Vagina (tissue), 2 donors: ENCODE results near the gene UBE2E3. TPM values are rescaled to one million over a fixed set of nuclear protein-coding genes. Genes with fewer than 3 reads are reported as not detected.

Experiments used
- DNase-seq, 2 donors: peaks; one replicate each; pipeline ENCODE4 v3.0.0-alpha.2; 2017; ENCODE audit errors: extremely low spot score in 2 of 2
- H3K27ac ChIP-seq: fragments of 200-600 bp; sonication (generic); one replicate; pipeline ENCODE4 v1.5.1; 2019
- H3K27me3 ChIP-seq: fragments of 200-600 bp; sonication (generic); one replicate; pipeline ENCODE4 v1.5.1; 2019
- H3K36me3 ChIP-seq, 2 donors: fragments of 200-600 bp; sonication (generic); one replicate each; pipeline ENCODE4 v1.5.1; 2017 to 2019
- H3K4me1 ChIP-seq: fragments of 200-600 bp; sonication (generic); one replicate; pipeline ENCODE4 v1.5.1; 2019
- H3K4me3 ChIP-seq, 2 donors: fragments of 200-600 bp; sonication (generic); 1 replicate in 1 of 2; 2 replicates in 1 of 2; pipeline ENCODE4 v1.5.1; 2016 to 2019
- H3K9me3 ChIP-seq: fragments of 200-600 bp; sonication (generic); one replicate; pipeline ENCODE4 v1.5.1; 2019
- POLR2A ChIP-seq, 2 donors: fragments of 450-650 bp; IDR thresholded peaks; one replicate each; pipeline ENCODE4 v1.6.1; 2017; ENCODE audit warnings: antibody characterized with exemption in 2 of 2, mild to moderate bottlenecking in 2 of 2, moderate library complexity in 2 of 2
- POLR2AphosphoS5 ChIP-seq, 2 donors: sonication (generic); formaldehyde crosslinking; IDR thresholded peaks; one replicate each; pipeline ENCODE4 v1.9.0; 2017; ENCODE audit warnings: antibody characterized with exemption in 2 of 2, mild to moderate bottlenecking in 2 of 2, low read depth in 1 of 2; ENCODE audit not compliant: insufficient read depth in 1 of 2
- intact Hi-C: fragments of 100-400 bp; cut with DNase I; formaldehyde crosslinking; loops from one replicate; pipeline ENCODE4 v1.15.1; 2023
- total RNA-seq: library from RNA; depleted of rRNA; stranded (reverse); fragments of >200 nt; gene quantifications from one replicate; pipeline ENCODE4 v1.2.3, GENCODE V29; 2016
- TF ChIP-seq, protein P1 (sequence below), 3 experiments: fragments of 450-650 bp in 2 of 3; fragments of 200-600 bp in 1 of 3; sonication (generic) in 1 of 3; IDR thresholded peaks; one replicate each; pipeline ENCODE4 v1.5.1; 2017 to 2019; ENCODE audit warnings: antibody characterized with exemption in 3 of 3, mild to moderate bottlenecking in 2 of 3, moderate library complexity in 2 of 3

UBE2E3 gene
- total RNA-seq, 1 donor from 2014 or later: 59.9 TPM

DNA sequence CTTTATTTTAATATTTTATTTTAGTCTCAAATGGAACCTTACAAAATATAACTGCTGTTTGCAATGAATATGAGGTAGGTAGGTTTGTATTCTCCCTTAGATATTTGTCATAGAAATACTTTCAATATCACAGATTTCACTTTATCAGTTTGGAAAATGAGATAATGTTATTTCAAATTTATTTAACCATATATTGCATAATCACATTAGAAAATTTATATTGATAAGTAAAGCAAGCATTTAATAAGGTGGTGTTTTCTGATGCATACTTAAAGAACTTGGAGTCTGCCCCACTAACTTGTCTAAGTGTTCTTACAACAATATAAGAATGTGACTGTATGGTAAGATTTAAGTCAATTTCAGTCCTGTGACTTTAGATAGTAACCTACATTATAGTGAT lies 85.1 kb downstream of the UBE2E3 start:
- Histone ChIP-seq H3K4me3 (no peak overlapping the region), H3K27me3 (no peaks in the 10 kb centered on the region), H3K36me3 (no peaks in the 10 kb centered on the region), H3K27ac (no peak overlapping the region), H3K4me1 (no peaks in the 10 kb centered on the region), H3K9me3 (no peaks in the 10 kb centered on the region)
- intact Hi-C loops: no loop called here
- DNase-seq: no peak
- TF ChIP-seq POLR2AphosphoS5 (IDR thresholded peaks at IDR 0.05; ENCODE audit: insufficient read depth in 1 of 2, low read depth in 1 of 2): no peak
- TF ChIP-seq POLR2A (IDR thresholded peaks at IDR 0.05): no peak
- TF ChIP-seq, protein P1, sequence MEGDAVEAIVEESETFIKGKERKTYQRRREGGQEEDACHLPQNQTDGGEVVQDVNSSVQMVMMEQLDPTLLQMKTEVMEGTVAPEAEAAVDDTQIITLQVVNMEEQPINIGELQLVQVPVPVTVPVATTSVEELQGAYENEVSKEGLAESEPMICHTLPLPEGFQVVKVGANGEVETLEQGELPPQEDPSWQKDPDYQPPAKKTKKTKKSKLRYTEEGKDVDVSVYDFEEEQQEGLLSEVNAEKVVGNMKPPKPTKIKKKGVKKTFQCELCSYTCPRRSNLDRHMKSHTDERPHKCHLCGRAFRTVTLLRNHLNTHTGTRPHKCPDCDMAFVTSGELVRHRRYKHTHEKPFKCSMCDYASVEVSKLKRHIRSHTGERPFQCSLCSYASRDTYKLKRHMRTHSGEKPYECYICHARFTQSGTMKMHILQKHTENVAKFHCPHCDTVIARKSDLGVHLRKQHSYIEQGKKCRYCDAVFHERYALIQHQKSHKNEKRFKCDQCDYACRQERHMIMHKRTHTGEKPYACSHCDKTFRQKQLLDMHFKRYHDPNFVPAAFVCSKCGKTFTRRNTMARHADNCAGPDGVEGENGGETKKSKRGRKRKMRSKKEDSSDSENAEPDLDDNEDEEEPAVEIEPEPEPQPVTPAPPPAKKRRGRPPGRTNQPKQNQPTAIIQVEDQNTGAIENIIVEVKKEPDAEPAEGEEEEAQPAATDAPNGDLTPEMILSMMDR (IDR thresholded peaks at IDR 0.05): no peak

DNA sequence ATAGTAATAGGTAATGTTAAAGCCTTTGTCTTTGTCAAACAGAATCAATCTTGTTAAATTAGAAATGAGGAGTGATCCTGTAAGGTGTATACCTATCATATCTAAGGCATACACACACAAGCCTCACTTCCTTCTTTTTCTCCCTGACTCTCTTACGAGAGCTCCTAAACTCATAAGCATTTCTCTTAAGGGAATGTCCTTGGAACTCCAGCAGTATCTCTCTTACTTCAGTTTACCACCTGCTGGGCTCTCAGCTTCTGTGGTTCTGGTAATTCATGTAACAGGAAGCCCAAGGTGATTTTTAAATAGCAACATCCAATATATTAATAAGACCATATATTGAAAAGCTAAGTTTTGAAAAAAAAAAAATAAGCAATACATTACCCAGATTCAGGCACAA lies 85.9 kb downstream of the UBE2E3 start:
- no peak for DNase-seq
- Histone ChIP-seq H3K4me3 (no peak overlapping the region), H3K9me3 (no peaks in the 10 kb centered on the region), H3K4me1 (no peaks in the 10 kb centered on the region), H3K36me3 (no peaks in the 10 kb centered on the region), H3K27ac (no peak overlapping the region), H3K27me3 (no peaks in the 10 kb centered on the region)
- TF ChIP-seq POLR2AphosphoS5 (IDR thresholded peaks at IDR 0.05; ENCODE audit: insufficient read depth in 1 of 2, low read depth in 1 of 2): no peak
- no peak for TF ChIP-seq POLR2A (IDR thresholded peaks at IDR 0.05)
- TF ChIP-seq, protein P1 (IDR thresholded peaks at IDR 0.05): no peak
- intact Hi-C loops: no loop called here

DNA sequence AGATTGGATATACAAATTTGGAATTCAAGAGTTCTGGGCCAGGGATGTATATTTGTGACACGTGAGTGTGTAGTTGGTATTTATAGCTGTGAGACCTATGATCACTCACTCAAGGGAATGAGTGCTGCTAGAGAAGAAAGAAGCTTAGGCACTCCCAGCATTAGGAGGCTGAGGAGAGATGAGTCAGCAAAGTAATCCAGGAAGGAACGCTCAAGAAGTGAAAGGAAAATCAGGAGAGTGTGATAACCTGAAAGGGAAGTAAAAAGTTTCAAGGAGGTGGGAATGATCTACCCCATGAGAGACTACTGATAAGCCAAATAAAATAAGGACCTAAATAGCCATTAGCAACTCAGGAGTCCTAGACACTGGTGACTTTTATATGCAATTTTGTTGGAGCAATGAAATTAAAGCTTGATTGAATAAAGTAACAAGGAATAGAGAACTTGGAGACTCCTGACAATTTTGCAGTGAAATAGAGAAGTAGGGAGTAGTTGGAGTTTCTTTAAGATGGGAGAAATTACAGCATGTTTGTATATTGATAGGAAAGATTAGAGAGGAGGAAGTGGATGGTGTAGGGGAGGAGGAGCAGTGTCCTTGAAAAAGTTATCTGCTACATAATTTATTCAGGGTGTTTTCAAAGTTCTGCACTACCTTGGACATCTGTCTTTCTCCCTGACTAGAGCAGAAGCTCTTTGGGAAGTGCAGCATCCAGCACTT lies 89.9 kb downstream of the UBE2E3 start:
- no peaks in the 10 kb centered on the region for H3K4me1 ChIP-seq
- H3K9me3 ChIP-seq: no peaks in the 10 kb centered on the region
- no peaks in the 10 kb centered on the region for H3K36me3 ChIP-seq
- DNase-seq: no peak
- intact Hi-C loops: no loop called here
- no peak overlapping the region for H3K4me3 ChIP-seq
- H3K27ac ChIP-seq: no peak overlapping the region
- no peak for TF ChIP-seq POLR2AphosphoS5 (IDR thresholded peaks at IDR 0.05; ENCODE audit: insufficient read depth in 1 of 2, low read depth in 1 of 2)
- TF ChIP-seq, protein P1 (IDR thresholded peaks at IDR 0.05): no peak
- no peak for TF ChIP-seq POLR2A (IDR thresholded peaks at IDR 0.05)
- no peaks in the 10 kb centered on the region for H3K27me3 ChIP-seq

DNA sequence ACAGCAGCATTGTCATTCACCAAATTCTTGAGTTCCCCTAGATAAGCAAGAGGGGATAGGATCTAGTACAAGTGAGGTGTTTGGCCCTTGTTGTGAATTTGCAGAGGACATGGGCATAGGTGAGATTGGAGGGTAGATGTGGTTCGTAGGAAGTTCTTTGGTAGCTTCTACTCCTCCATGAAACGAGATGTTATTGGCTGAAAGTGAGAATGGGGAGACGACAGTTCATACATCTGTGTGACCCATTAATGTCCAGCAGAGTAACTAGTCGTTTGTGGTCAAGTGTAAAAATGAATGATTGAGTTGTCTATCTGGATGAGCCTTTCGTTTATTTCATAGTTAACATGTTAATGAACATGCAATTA lies 90.4 kb downstream of the UBE2E3 start:
- H3K36me3 ChIP-seq: no peaks in the 10 kb centered on the region
- H3K4me3 ChIP-seq: no peak overlapping the region
- no peak for DNase-seq
- intact Hi-C loops: no loop called here
- TF ChIP-seq, protein P1 (IDR thresholded peaks at IDR 0.05): no peak
- TF ChIP-seq POLR2AphosphoS5 (IDR thresholded peaks at IDR 0.05; ENCODE audit: insufficient read depth in 1 of 2, low read depth in 1 of 2): no peak
- TF ChIP-seq POLR2A (IDR thresholded peaks at IDR 0.05): no peak
- no peak overlapping the region for H3K27ac ChIP-seq
- no peaks in the 10 kb centered on the region for H3K4me1 ChIP-seq
- no peaks in the 10 kb centered on the region for H3K9me3 ChIP-seq
- no peaks in the 10 kb centered on the region for H3K27me3 ChIP-seq

DNA sequence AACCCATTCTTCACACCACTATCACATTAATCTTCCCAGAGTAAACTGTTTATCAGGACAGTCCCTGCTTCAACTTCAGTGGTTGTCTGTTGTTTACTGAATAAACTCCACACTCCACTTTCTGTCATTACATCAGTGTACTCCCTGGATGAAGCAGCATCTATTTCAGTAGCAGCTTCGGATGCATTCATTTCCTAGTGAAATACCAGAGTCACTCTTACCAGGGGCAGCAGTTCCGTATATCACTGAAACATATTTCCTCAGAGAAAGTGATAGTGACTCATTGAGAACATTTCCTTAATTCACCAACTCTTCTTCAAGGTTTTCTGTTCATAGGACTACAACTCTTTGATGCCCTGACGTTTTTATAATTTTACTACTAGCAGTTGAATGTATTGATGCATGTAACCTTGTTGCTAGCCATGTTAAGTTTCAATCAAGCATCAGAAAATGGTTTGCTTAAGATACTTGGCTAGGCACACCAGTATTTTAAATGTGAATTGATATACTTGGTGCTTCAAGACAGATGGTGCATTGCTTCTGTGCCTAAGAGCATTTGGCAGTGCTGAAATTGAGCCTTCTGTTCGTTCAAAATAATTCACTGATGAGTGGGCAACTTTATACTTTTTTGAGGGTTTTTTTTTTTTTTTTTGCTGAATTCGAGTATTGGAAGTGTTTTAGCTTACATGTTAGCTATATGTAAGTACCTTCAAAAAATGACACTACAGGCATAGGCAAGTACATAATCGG lies 92.3 kb downstream of the UBE2E3 start:
- Histone ChIP-seq H3K27me3 (no peaks in the 10 kb centered on the region), H3K4me1 (no peaks in the 10 kb centered on the region), H3K36me3 (no peaks in the 10 kb centered on the region), H3K4me3 (no peak overlapping the region), H3K9me3 (no peaks in the 10 kb centered on the region), H3K27ac (no peak overlapping the region)
- TF ChIP-seq, protein P1 (IDR thresholded peaks at IDR 0.05): no peak
- TF ChIP-seq POLR2A (IDR thresholded peaks at IDR 0.05) (no peak), POLR2AphosphoS5 (IDR thresholded peaks at IDR 0.05; ENCODE audit: insufficient read depth in 1 of 2, low read depth in 1 of 2) (no peak)
- no peak for DNase-seq
- intact Hi-C loops: no loop called here
